Measurements from ENCODE around the gene CACNA1D.

Gene CACNA1D

GRCh38 chr3:53696401-53697172 is 202.2 kb downstream of the CACNA1D start:
- H3K27ac ChIP-seq (replicated peaks; ENCODE audit: low read length) = no peak overlapping the region
- H2AK5ac ChIP-seq (ENCODE audit: low read depth, low read length) = no peak overlapping the region
- H4K91ac ChIP-seq (ENCODE audit: low read depth, low read length, poor library complexity) = no peak overlapping the region
- no peaks in the 10 kb centered on the region for H3K79me1 ChIP-seq (ENCODE audit: low read depth, low read length)
- H3K9ac ChIP-seq (ENCODE audit: low read depth, low read length, poor library complexity) = no peak overlapping the region
- H3K4ac ChIP-seq (ENCODE audit: low read length) = no peak overlapping the region
- no peak overlapping the region for H2BK120ac ChIP-seq (ENCODE audit: low read depth, low read length)
- no peak overlapping the region for H4K8ac ChIP-seq (ENCODE audit: low read depth, low read length)
- H3K4me3 ChIP-seq (ENCODE audit: low read length in 2 of 2) = no peak overlapping the region
- H3K27me3 ChIP-seq (ENCODE audit: control insufficient read depth in 3 of 3, insufficient read depth in 3 of 3, low read depth in 1 of 3, low read length in 3 of 3) = no peaks in the 10 kb centered on the region
- no peak overlapping the region for H2BK12ac ChIP-seq (ENCODE audit: low read length)
- no peak for DNase-seq (ENCODE audit: low spot score)
- no peak overlapping the region for H3K23ac ChIP-seq (ENCODE audit: low read depth, low read length, poor library complexity)
- H3K14ac ChIP-seq (ENCODE audit: low read length) = no peak overlapping the region
- no CpG with 5 or more reads among the region's 4 CpGs for WGBS, 2 donors (ENCODE audit: extremely low coverage in 2 of 2, insufficient read length in 2 of 2, insufficient replicate concordance in 1 of 2)
- peaks cover 0 to 1% of the 10 kb centered on the region in 2 donors for H3K4me1 ChIP-seq (ENCODE audit: control insufficient read depth in 2 of 2, insufficient read depth in 1 of 2, low read depth in 1 of 2, low read length in 2 of 2)
- H2BK5ac ChIP-seq (ENCODE audit: low read length) = no peak overlapping the region
- H3K9me3 ChIP-seq (replicated peaks in 1 of 2; ENCODE audit: control insufficient read depth in 2 of 2, insufficient read depth in 1 of 2, low read depth in 1 of 2, low read length in 2 of 2) = no peaks in the 10 kb centered on the region
- H3K36me3 ChIP-seq (replicated peaks in 1 of 2; ENCODE audit: control insufficient read depth in 2 of 2, insufficient read depth in 2 of 2, low read length in 2 of 2) = no peaks in the 10 kb centered on the region
- no peak overlapping the region for H3K4me2 ChIP-seq (ENCODE audit: insufficient read depth, low read length, poor library complexity, severe bottlenecking)
- H2BK15ac ChIP-seq (ENCODE audit: low read length) = no peak overlapping the region
- H2AFZ ChIP-seq (ENCODE audit: low read length) = no peak overlapping the region
- no peak overlapping the region for H3K18ac ChIP-seq (ENCODE audit: low read length)

- no peaks in the 10 kb centered on the region for H3K36me3 ChIP-seq (replicated peaks in 1 of 2; ENCODE audit: control insufficient read depth in 2 of 2, insufficient read depth in 2 of 2, low read length in 2 of 2)
- H3K27ac ChIP-seq (replicated peaks; ENCODE audit: low read length) = no peak overlapping the region
- no peaks in the 10 kb centered on the region for H3K9me3 ChIP-seq (replicated peaks in 1 of 2; ENCODE audit: control insufficient read depth in 2 of 2, insufficient read depth in 1 of 2, low read depth in 1 of 2, low read length in 2 of 2)
- no peak overlapping the region for H3K4ac ChIP-seq (ENCODE audit: low read length)
- H3K4me2 ChIP-seq (ENCODE audit: insufficient read depth, low read length, poor library complexity, severe bottlenecking) = no peak overlapping the region
- no CpG with 5 or more reads among the region's 4 CpGs for WGBS, 2 donors (ENCODE audit: extremely low coverage in 2 of 2, insufficient read length in 2 of 2, insufficient replicate concordance in 1 of 2)
- H3K9ac ChIP-seq (ENCODE audit: low read depth, low read length, poor library complexity) = no peak overlapping the region
- H2BK5ac ChIP-seq (ENCODE audit: low read length) = no peak overlapping the region
- H2BK120ac ChIP-seq (ENCODE audit: low read depth, low read length) = no peak overlapping the region
- no peak overlapping the region for H2BK15ac ChIP-seq (ENCODE audit: low read length)
- H4K91ac ChIP-seq (ENCODE audit: low read depth, low read length, poor library complexity) = no peak overlapping the region
- H2AK5ac ChIP-seq (ENCODE audit: low read depth, low read length) = no peak overlapping the region
- no peaks in the 10 kb centered on the region for H3K79me1 ChIP-seq (ENCODE audit: low read depth, low read length)
- no peak overlapping the region for H3K23ac ChIP-seq (ENCODE audit: low read depth, low read length, poor library complexity)
- no peak overlapping the region for H4K8ac ChIP-seq (ENCODE audit: low read depth, low read length)
- no peak for DNase-seq (ENCODE audit: low spot score)
- H3K27me3 ChIP-seq (ENCODE audit: control insufficient read depth in 3 of 3, insufficient read depth in 3 of 3, low read depth in 1 of 3, low read length in 3 of 3) = no peaks in the 10 kb centered on the region
- peaks cover 0 to 8% of the 10 kb centered on the region in 2 donors for H3K4me1 ChIP-seq (ENCODE audit: control insufficient read depth in 2 of 2, insufficient read depth in 1 of 2, low read depth in 1 of 2, low read length in 2 of 2)
- H3K4me3 ChIP-seq (ENCODE audit: low read length in 2 of 2) = no peak overlapping the region
- no peak overlapping the region for H2AFZ ChIP-seq (ENCODE audit: low read length)
- no peak overlapping the region for H3K14ac ChIP-seq (ENCODE audit: low read length)
- no peak overlapping the region for H3K18ac ChIP-seq (ENCODE audit: low read length)
- H2BK12ac ChIP-seq (ENCODE audit: low read length) = no peak overlapping the region
Measured at GRCh38 chr3:53700441-53700840, 206.0 kb downstream of the CACNA1D start.

- H3K4me2 ChIP-seq (ENCODE audit: insufficient read depth, low read length, poor library complexity, severe bottlenecking) = no peak overlapping the region
- DNase-seq (ENCODE audit: low spot score) = no peak
Measured at GRCh38 chr3:53702776-53703530, 208.5 kb downstream of the CACNA1D start.

GRCh38 chr3:53703630-53704362 is 209.4 kb downstream of the CACNA1D start:
- Histone ChIP-seq H4K91ac (ENCODE audit: low read depth, low read length, poor library complexity) (no peak overlapping the region), H3K14ac (ENCODE audit: low read length) (no peak overlapping the region), H3K27me3 (ENCODE audit: control insufficient read depth in 3 of 3, insufficient read depth in 3 of 3, low read depth in 1 of 3, low read length in 3 of 3) (no peaks in the 10 kb centered on the region), H3K4ac (ENCODE audit: low read length) (no peak overlapping the region), H2BK5ac (ENCODE audit: low read length) (no peak overlapping the region), H3K9ac (ENCODE audit: low read depth, low read length, poor library complexity) (no peak overlapping the region), H2BK15ac (ENCODE audit: low read length) (peak overlapping the region; percentile 14), H2BK120ac (ENCODE audit: low read depth, low read length) (no peak overlapping the region), H3K4me3 (ENCODE audit: low read length in 2 of 2) (no peak overlapping the region), H3K9me3 (replicated peaks in 1 of 2; ENCODE audit: control insufficient read depth in 2 of 2, insufficient read depth in 1 of 2, low read depth in 1 of 2, low read length in 2 of 2) (no peaks in the 10 kb centered on the region), H2AFZ (ENCODE audit: low read length) (no peak overlapping the region), H3K36me3 (replicated peaks in 1 of 2; ENCODE audit: control insufficient read depth in 2 of 2, insufficient read depth in 2 of 2, low read length in 2 of 2) (no peaks in the 10 kb centered on the region), H2AK5ac (ENCODE audit: low read depth, low read length) (no peak overlapping the region), H2BK12ac (ENCODE audit: low read length) (no peak overlapping the region), H3K4me2 (ENCODE audit: insufficient read depth, low read length, poor library complexity, severe bottlenecking) (no peak overlapping the region), H3K27ac (replicated peaks; ENCODE audit: low read length) (no peak overlapping the region), H4K8ac (ENCODE audit: low read depth, low read length) (peak overlapping the region; percentile 52), H3K23ac (ENCODE audit: low read depth, low read length, poor library complexity) (no peak overlapping the region), H3K79me1 (ENCODE audit: low read depth, low read length) (no peaks in the 10 kb centered on the region), H3K18ac (ENCODE audit: low read length) (peak overlapping the region; percentile 66), H3K4me1 (ENCODE audit: control insufficient read depth in 2 of 2, insufficient read depth in 1 of 2, low read depth in 1 of 2, low read length in 2 of 2) (peaks cover 0 to 10% of the 10 kb centered on the region in 2 donors)
- WGBS, 2 donors (ENCODE audit: extremely low coverage in 2 of 2, insufficient read length in 2 of 2, insufficient replicate concordance in 1 of 2) = no CpG with 5 or more reads among the region's 14 CpGs
- no peak for DNase-seq (ENCODE audit: low spot score)

More at GRCh38 chr3:53702776-53703530, 208.5 kb downstream of the CACNA1D start:
- H3K4me3 ChIP-seq (ENCODE audit: low read length in 2 of 2) = no peak overlapping the region
- no peak overlapping the region for H2BK5ac ChIP-seq (ENCODE audit: low read length)
- no peaks in the 10 kb centered on the region for H3K79me1 ChIP-seq (ENCODE audit: low read depth, low read length)
- H2BK120ac ChIP-seq (ENCODE audit: low read depth, low read length) = no peak overlapping the region
- no peaks in the 10 kb centered on the region for H3K36me3 ChIP-seq (replicated peaks in 1 of 2; ENCODE audit: control insufficient read depth in 2 of 2, insufficient read depth in 2 of 2, low read length in 2 of 2)
- no peak overlapping the region for H3K14ac ChIP-seq (ENCODE audit: low read length)
- H2BK15ac ChIP-seq (ENCODE audit: low read length) = no peak overlapping the region
- H3K9ac ChIP-seq (ENCODE audit: low read depth, low read length, poor library complexity) = no peak overlapping the region
- H3K18ac ChIP-seq (ENCODE audit: low read length) = no peak overlapping the region
- peaks cover 0 to 10% of the 10 kb centered on the region in 2 donors for H3K4me1 ChIP-seq (ENCODE audit: control insufficient read depth in 2 of 2, insufficient read depth in 1 of 2, low read depth in 1 of 2, low read length in 2 of 2)
- no CpG with 5 or more reads among the region's 14 CpGs for WGBS, 2 donors (ENCODE audit: extremely low coverage in 2 of 2, insufficient read length in 2 of 2, insufficient replicate concordance in 1 of 2)
- no peak overlapping the region for H3K23ac ChIP-seq (ENCODE audit: low read depth, low read length, poor library complexity)
- no peak overlapping the region for H2BK12ac ChIP-seq (ENCODE audit: low read length)
- H4K8ac ChIP-seq (ENCODE audit: low read depth, low read length) = no peak overlapping the region
- no peak overlapping the region for H3K27ac ChIP-seq (replicated peaks; ENCODE audit: low read length)
- no peak overlapping the region for H3K4ac ChIP-seq (ENCODE audit: low read length)
- H2AK5ac ChIP-seq (ENCODE audit: low read depth, low read length) = no peak overlapping the region
- no peak overlapping the region for H4K91ac ChIP-seq (ENCODE audit: low read depth, low read length, poor library complexity)
- no peaks in the 10 kb centered on the region for H3K27me3 ChIP-seq (ENCODE audit: control insufficient read depth in 3 of 3, insufficient read depth in 3 of 3, low read depth in 1 of 3, low read length in 3 of 3)
- H2AFZ ChIP-seq (ENCODE audit: low read length) = no peak overlapping the region
- H3K9me3 ChIP-seq (replicated peaks in 1 of 2; ENCODE audit: control insufficient read depth in 2 of 2, insufficient read depth in 1 of 2, low read depth in 1 of 2, low read length in 2 of 2) = no peaks in the 10 kb centered on the region

Data from neuronal stem cell (in vitro differentiated cells).